Activated T-helper 1 cell treated with anti-CD3 and anti-CD28 coated beads, Interleukin-12 subunit alpha, Interleukin-12 subunit beta, Interleukin-2, Interleukin-4 antibody, amounts not matched to agents 30 ng/mL and 10 ng/mL and 1 ng/mL, durations not matched to agents 14 hours and 24 hours and 36 hours (primary cell): Measurements from ENCODE around the gene ZP1. TPM values are rescaled to one million over a fixed set of nuclear protein-coding genes. Genes with fewer than 3 reads are reported as not detected.
A peak's percentile ranks its signal among the peaks of the same experiment; 100 is the strongest.
"Not testable (repeated sequence)": the region's sequence is repeated elsewhere in the genome, so short reads cannot be mapped to it uniquely, and the experiment has no call there.

Experiments
- DNase-seq: peaks from one replicate; pipeline ENCODE4 v3.0.0; 2021; ENCODE audit warnings: low spot score
- H3K27ac Mint-ChIP-seq: one replicate; pipeline ENCODE4 v1.8.0; 2021; ENCODE audit warnings: mild to moderate bottlenecking, mixed read lengths
- H3K27me3 Mint-ChIP-seq: one replicate; pipeline ENCODE4 v1.8.0; 2022; ENCODE audit warnings: mild to moderate bottlenecking, moderate library complexity, mixed read lengths; ENCODE audit not compliant: insufficient read depth
- H3K36me3 Mint-ChIP-seq: one replicate; pipeline ENCODE4 v1.8.0; 2021; ENCODE audit warnings: low read depth, mixed read lengths
- H3K4me1 Mint-ChIP-seq: one replicate; pipeline ENCODE4 v1.8.0; 2021; ENCODE audit warnings: low read depth, mixed read lengths
- H3K4me3 Mint-ChIP-seq: one replicate; pipeline ENCODE4 v1.8.0; 2021; ENCODE audit warnings: mild to moderate bottlenecking, moderate library complexity, mixed read lengths
- H3K9me3 Mint-ChIP-seq: one replicate; pipeline ENCODE4 v1.8.0; 2021; ENCODE audit warnings: mixed read lengths
- intact Hi-C: fragments of 100-400 bp; cut with micrococcal nuclease; formaldehyde crosslinking; loops from one replicate; pipeline ENCODE4 v1.15.1; 2024
- total RNA-seq: library from RNA; stranded (reverse); gene quantifications from 2 replicates; pipeline ENCODE4 v1.2.3, GENCODE V29; 2022

Gene ZP1
- total RNA-seq, 1 donor from 2014 or later: not detected

GRCh38 chr11:60906132-60906972, 39.0 kb downstream of the ZP1 start, which contains the start of gene PRPF19:
Gene PRPF19, minus strand, starts transcription at chr11:60906585. Its CDS starts 203 bp downstream, at chr11:60906382.
- intact Hi-C loops: loop anchor here (1.0 to 2.0 kb wide), 6 partner anchors 9 to 524 kb away; partner anchors contain the start of genes DDB1, SDHAF2, TKFC and VPS37C
- H3K27ac Mint-ChIP-seq: peak within 1 kb of the TSS; percentile 90

GRCh38 chr11:60908803-60909202, 41.5 kb downstream of the ZP1 start:
- intact Hi-C loops: no loop called here
- Mint-ChIP-seq H3K36me3 (peaks cover 4% of the 10 kb centered on the region), H3K27ac (no peak overlapping the region), H3K4me1 (peaks cover 56% of the 10 kb centered on the region), H3K4me3 (no peak overlapping the region), H3K27me3 (peaks cover 16% of the 10 kb centered on the region), H3K9me3 (no peaks in the 10 kb centered on the region)
- no peak for DNase-seq

More at GRCh38 chr11:60906132-60906972, 39.0 kb downstream of the ZP1 start, which contains the start of gene PRPF19:
- DNase-seq: peak; percentile 99
- H3K4me3 Mint-ChIP-seq: peak within 1 kb of the TSS; percentile 90
- H3K4me1 Mint-ChIP-seq: peaks cover 38% of the 10 kb centered on the region
- peaks cover 15% of the 10 kb centered on the region for H3K27me3 Mint-ChIP-seq
- no peaks in the 10 kb centered on the region for H3K9me3 Mint-ChIP-seq
- H3K36me3 Mint-ChIP-seq: peaks cover 22% of the 10 kb centered on the region

- not testable (repeated sequence) for H3K9me3 Mint-ChIP-seq, H3K4me3 Mint-ChIP-seq, H3K27ac Mint-ChIP-seq, H3K36me3 Mint-ChIP-seq, DNase-seq
- peaks cover 52% of the 10 kb centered on the region for H3K4me1 Mint-ChIP-seq
- H3K27me3 Mint-ChIP-seq: peaks cover 16% of the 10 kb centered on the region
- intact Hi-C loops: loop anchor here (5.0 kb wide), 1 partner anchor 208 kb away; no protein-coding TSS in a partner anchor
These were observed 42.4 kb downstream of the ZP1 start for GRCh38 chr11:60909680-60910280.

GRCh38 chr11:60910281-60910687, 42.9 kb downstream of the ZP1 start:
- Mint-ChIP-seq H3K4me1 (peaks cover 52% of the 10 kb centered on the region), H3K36me3 (peaks cover 2% of the 10 kb centered on the region), H3K27ac (no peak overlapping the region), H3K4me3 (no peak overlapping the region), H3K27me3 (peaks cover 16% of the 10 kb centered on the region), H3K9me3 (no peaks in the 10 kb centered on the region)
- no peak for DNase-seq
- intact Hi-C loops: loop anchor here (5.0 kb wide), 1 partner anchor 207 kb away; no protein-coding TSS in a partner anchor

DNA sequence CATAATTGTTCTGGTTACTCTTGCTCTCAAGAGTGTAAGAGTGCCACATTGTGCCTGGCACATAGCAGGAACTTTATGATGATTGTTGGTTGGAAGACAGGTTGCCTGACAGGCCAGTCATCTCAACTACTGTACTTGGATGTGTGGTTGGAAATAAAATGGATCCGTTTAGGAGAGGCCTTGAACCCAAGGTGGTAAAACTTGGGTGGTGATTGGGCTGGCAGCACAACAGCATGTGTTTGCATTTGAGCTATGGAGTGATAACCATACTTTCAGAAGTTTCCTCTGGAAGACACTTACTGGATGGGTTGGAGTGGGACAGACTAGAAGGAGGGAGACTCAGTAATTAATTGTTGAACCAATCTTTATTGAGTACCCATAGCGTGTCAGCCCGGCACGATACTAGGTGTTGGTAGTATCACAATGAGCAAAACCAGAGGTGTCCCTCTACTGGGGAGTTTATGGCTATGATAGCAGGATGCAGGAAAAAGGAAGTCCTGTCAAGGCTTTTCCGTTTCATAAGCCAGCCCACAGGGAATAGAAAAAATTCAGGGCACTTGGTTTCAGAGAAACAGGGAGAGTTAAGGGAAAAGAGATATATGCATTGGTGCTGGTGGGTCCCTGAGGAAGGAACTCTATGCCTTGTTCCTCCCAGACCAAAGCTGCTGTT, 43.5 kb downstream of the ZP1 start:
- H3K9me3 Mint-ChIP-seq: no peaks in the 10 kb centered on the region
- intact Hi-C loops: loop anchor here (5.0 kb wide), 1 partner anchor 206 kb away; no protein-coding TSS in a partner anchor

GRCh38 chr11:60912223-60912850, 45.0 kb downstream of the ZP1 start:
- peak overlapping the region; percentile 49 for H3K4me3 Mint-ChIP-seq
- H3K36me3 Mint-ChIP-seq: peaks cover 7% of the 10 kb centered on the region
- no peaks in the 10 kb centered on the region for H3K9me3 Mint-ChIP-seq
- intact Hi-C loops: loop anchor here (5.0 kb wide), 1 partner anchor 205 kb away; no protein-coding TSS in a partner anchor
- no peak for DNase-seq
- H3K4me1 Mint-ChIP-seq: peaks cover 59% of the 10 kb centered on the region
- H3K27me3 Mint-ChIP-seq: peaks cover 16% of the 10 kb centered on the region
- peak overlapping the region; percentile 69 for H3K27ac Mint-ChIP-seq

More for the DNA sequence above, 43.5 kb downstream of the ZP1 start:
- Mint-ChIP-seq H3K27me3 (peaks cover 16% of the 10 kb centered on the region), H3K4me1 (peaks cover 53% of the 10 kb centered on the region), H3K36me3 (peaks cover 2% of the 10 kb centered on the region), H3K27ac (no peak overlapping the region), H3K4me3 (no peak overlapping the region)
- no peak for DNase-seq

GRCh38 chr11:60912851-60913528, 45.6 kb downstream of the ZP1 start:
- DNase-seq: no peak
- Mint-ChIP-seq H3K27me3 (peaks cover 16% of the 10 kb centered on the region), H3K4me1 (peaks cover 59% of the 10 kb centered on the region), H3K4me3 (peak overlapping the region; percentile 96), H3K27ac (no peak overlapping the region), H3K36me3 (peaks cover 8% of the 10 kb centered on the region), H3K9me3 (no peaks in the 10 kb centered on the region)
- intact Hi-C loops: loop anchor here (1.0 to 5.0 kb wide), 2 partner anchors 72 to 204 kb away; no protein-coding TSS in a partner anchor

- Mint-ChIP-seq H3K9me3 (no peaks in the 10 kb centered on the region), H3K36me3 (peaks cover 9% of the 10 kb centered on the region), H3K27me3 (peaks cover 12% of the 10 kb centered on the region), H3K4me1 (peaks cover 62% of the 10 kb centered on the region), H3K4me3 (peak within 1 kb of the TSS; percentile 96), H3K27ac (peak within 1 kb of the TSS; percentile 98)
- intact Hi-C loops: loop anchor here (1.0 to 5.0 kb wide), 4 partner anchors 39 to 517 kb away; partner anchors contain the start of genes SDHAF2 and SLC15A3
- peak; percentile 83 for DNase-seq
These were observed 46.7 kb downstream of the ZP1 start, which contains the start of gene TMEM109 for GRCh38 chr11:60913793-60914632. Gene TMEM109, plus strand, starts transcription at chr11:60914158. Its CDS starts 5,536 bp downstream, at chr11:60919694.

DNA sequence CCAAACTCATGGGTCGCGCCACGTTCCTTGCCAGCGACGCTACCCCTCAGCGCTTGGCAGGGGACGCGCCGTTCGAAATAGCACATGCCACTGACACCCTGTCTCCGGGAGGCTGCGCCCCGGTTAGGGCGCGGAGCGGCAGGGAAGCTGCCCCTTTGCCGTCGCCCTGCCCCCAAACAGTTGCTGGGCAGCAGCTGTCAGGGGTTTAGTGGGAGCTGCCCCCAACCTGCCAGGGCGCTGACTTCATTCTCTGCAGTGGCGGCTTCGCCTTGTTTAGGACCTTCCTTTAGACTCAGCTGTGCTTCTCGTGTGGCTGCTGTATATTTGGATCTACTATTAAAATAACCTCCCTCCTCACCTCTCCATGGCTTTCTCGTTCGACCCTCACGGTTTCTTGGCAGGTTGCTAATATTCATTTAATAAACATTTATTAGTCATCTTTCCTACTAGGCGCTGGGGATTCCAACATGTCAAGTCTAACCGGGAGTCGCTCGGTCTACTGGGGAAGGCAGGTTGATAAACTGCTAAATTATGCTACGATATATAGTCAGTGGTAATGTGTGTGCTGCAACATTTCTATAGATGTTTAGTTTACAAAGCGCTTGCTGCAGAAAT, 47.4 kb downstream of the ZP1 start:
- intact Hi-C loops: loop anchor here (1.0 to 5.0 kb wide), 13 partner anchors 8 to 516 kb away; partner anchors contain the start of genes CD6, PRPF19, SDHAF2 and SLC15A3
- H3K4me1 Mint-ChIP-seq: peaks cover 70% of the 10 kb centered on the region
- H3K36me3 Mint-ChIP-seq: peaks cover 14% of the 10 kb centered on the region
- peaks cover 10% of the 10 kb centered on the region for H3K27me3 Mint-ChIP-seq
- peak overlapping the region; percentile 87 for H3K27ac Mint-ChIP-seq
- no peaks in the 10 kb centered on the region for H3K9me3 Mint-ChIP-seq
- H3K4me3 Mint-ChIP-seq: peak overlapping the region; percentile 96
- no peak for DNase-seq

- peaks cover 72% of the 10 kb centered on the region for H3K4me1 Mint-ChIP-seq
- H3K36me3 Mint-ChIP-seq: peaks cover 16% of the 10 kb centered on the region
- H3K27me3 Mint-ChIP-seq: peaks cover 6% of the 10 kb centered on the region
These were observed 48.0 kb downstream of the ZP1 start for GRCh38 chr11:60915248-60915914.

More at GRCh38 chr11:60915248-60915914, 48.0 kb downstream of the ZP1 start:
- Mint-ChIP-seq H3K4me3 (peak overlapping the region; percentile 96), H3K27ac (peak overlapping the region; percentile 87), H3K9me3 (no peaks in the 10 kb centered on the region)
- peak; percentile 72 for DNase-seq
- intact Hi-C loops: loop anchor here (1.0 to 2.0 kb wide), 12 partner anchors 9 to 515 kb away; partner anchors contain the start of genes CD6, PRPF19, SDHAF2 and SLC15A3
